Upper lobe of left lung (tissue), 4 donors: ENCODE results near the gene LRBA.

Experiments
- CTCF ChIP-seq, 6 experiments: fragments of 450-650 bp in 4 of 6; fragments of 200-600 bp in 2 of 6; sonication (generic) in 2 of 6; IDR thresholded peaks; one replicate each; pipeline ENCODE4 v1.5.1; 2016 to 2019; ENCODE audit warnings: antibody characterized with exemption in 6 of 6
- POLR2AphosphoS5 ChIP-seq, 2 donors: sonication (generic); formaldehyde crosslinking; IDR thresholded peaks; one replicate each; pipeline ENCODE4 v1.5.1; 2017; ENCODE audit warnings: antibody characterized with exemption in 2 of 2

DNA sequence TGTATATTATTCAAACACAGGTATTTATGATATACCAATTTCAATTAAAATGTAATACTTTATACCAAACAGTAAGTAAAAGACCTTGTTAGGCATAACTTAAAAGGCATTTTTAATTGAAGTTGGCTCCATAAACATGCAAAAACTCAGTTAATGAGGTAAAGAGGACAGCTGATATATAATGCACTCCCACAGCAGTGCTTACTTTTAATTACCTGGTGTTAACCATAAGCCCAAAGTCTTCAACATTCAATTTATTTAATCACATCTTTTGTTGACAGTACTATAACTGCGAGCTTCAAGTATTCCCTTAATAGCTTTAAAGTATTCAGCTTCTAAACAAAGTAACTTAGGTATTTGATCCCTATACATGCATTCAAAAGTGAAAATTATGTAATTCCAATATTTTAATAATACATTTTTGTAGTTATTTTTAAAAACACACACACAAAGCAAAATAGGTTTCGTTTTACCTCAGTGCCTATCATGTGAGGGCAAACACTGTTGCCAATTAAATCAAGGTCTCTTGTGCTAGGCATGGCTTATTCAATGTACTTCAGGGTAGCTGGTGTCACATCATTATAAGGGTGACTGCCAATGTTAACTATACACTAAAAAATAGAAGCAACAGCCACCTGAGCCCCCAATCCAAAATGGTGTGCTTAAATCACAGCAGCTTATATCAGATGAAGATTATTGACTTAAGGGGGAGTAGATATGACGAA lies 197.1 kb downstream of the LRBA start:
- no peak for TF ChIP-seq CTCF (IDR thresholded peaks at IDR 0.05)
- TF ChIP-seq POLR2AphosphoS5 (IDR thresholded peaks at IDR 0.05) = no peak
